B cell (primary cell): ENCODE results near the gene RNPEPL1. TPM values are rescaled to one million over a fixed set of nuclear protein-coding genes. Genes with fewer than 3 reads are reported as not detected.
A peak's percentile ranks its signal among the peaks of the same experiment; 100 is the strongest.

Experiments used
- ATAC-seq: fragments of 200-7000 bp; cut with Tn5 transposase; one replicate; pipeline ENCODE4 v1.10.0; 2021; ENCODE audit warnings: low read depth, mild to moderate bottlenecking, moderate number of reproducible peaks, moderate library complexity
- CTCF ChIA-PET: fragments of 350-600 bp; sonication (Branson Sonifier 250); formaldehyde crosslinking; loops from one replicate; lab custom pipeline; 2021; ENCODE audit warnings: antibody characterized with exemption, inconsistent platforms; lab: Charles Lee
- POLR2A ChIA-PET: fragments of 350-600 bp; sonication (Branson Sonifier 250); formaldehyde crosslinking; loops from one replicate; lab custom pipeline; 2021; ENCODE audit warnings: antibody characterized with exemption; lab: Charles Lee
- DNase-seq: peaks from one replicate; pipeline ENCODE4 v3.0.0; 2013
- H2AFZ ChIP-seq: 2 replicates; pipeline ENCODE4 v1.6.1; 2012; ENCODE audit warnings: mild to moderate bottlenecking, low read depth, low read length; ENCODE audit not compliant: insufficient read depth, poor library complexity, severe bottlenecking
- H3K27ac ChIP-seq, 2 donors: 1 replicate in 1 of 2; 2 replicates in 1 of 2; pipeline ENCODE4 v1.5.1; 2012 to 2013; ENCODE audit warnings: low read length in 2 of 2, mild to moderate bottlenecking in 2 of 2, moderate library complexity in 1 of 2
- H3K27me3 ChIP-seq, 4 experiments: fragments of 200-600 bp in 1 of 4; sonication (generic) in 1 of 4; replicated peaks in 1 of 4; 1 replicate in 2 of 4; 2 replicates in 2 of 4; pipeline versions ENCODE4 v1.6.1 to v1.7.0; 2013 to 2016; ENCODE audit warnings: low read length in 3 of 4, mild to moderate bottlenecking in 2 of 4, mixed read lengths in 1 of 4, moderate library complexity in 1 of 4; ENCODE audit not compliant: insufficient read depth in 4 of 4, control insufficient read depth in 3 of 4; ENCODE audit errors: control extremely low read depth in 1 of 4
- H3K36me3 ChIP-seq, 2 experiments: replicated peaks in 1 of 2; 1 replicate in 1 of 2; 2 replicates in 1 of 2; pipeline versions ENCODE4 v1.6.1 to v1.7.1; 2013; ENCODE audit warnings: low read length in 1 of 2; ENCODE audit not compliant: insufficient read depth in 2 of 2, control insufficient read depth in 1 of 2; ENCODE audit errors: control extremely low read depth in 1 of 2, extremely low read depth in 1 of 2
- H3K4me1 ChIP-seq, 2 donors: fragments of 200-600 bp in 1 of 2; sonication (generic) in 1 of 2; 1 replicate in 1 of 2; 2 replicates in 1 of 2; pipeline versions ENCODE4 v1.5.1 to v1.6.1; 2013 to 2017; ENCODE audit warnings: low read length in 2 of 2; ENCODE audit not compliant: control insufficient read depth in 2 of 2, insufficient read depth in 2 of 2
- H3K4me2 ChIP-seq: replicated peaks from 2 replicates; pipeline ENCODE3; 2012; ENCODE audit warnings: mild to moderate bottlenecking, low read depth, low read length; ENCODE audit not compliant: poor library complexity, severe bottlenecking
- H3K4me3 ChIP-seq, 5 experiments: fragments of 200-600 bp in 1 of 5; sonication (generic) in 1 of 5; 1 replicate in 3 of 5; 2 replicates in 2 of 5; pipeline versions ENCODE4 v1.5.1 to v1.7.0; 2011 to 2016; ENCODE audit warnings: low read length in 4 of 5, mild to moderate bottlenecking in 4 of 5, low read depth in 2 of 5, control low read depth in 1 of 5, moderate library complexity in 1 of 5; ENCODE audit not compliant: insufficient read depth in 1 of 5; ENCODE audit errors: control extremely low read depth in 1 of 5, extremely low read depth in 1 of 5
- H3K79me2 ChIP-seq: fragments of 200-600 bp; sonication (generic); one replicate; pipeline ENCODE4 v1.6.0; 2016; ENCODE audit warnings: low read length; ENCODE audit not compliant: control insufficient read depth, insufficient read depth
- H3K9ac ChIP-seq: fragments of 200-600 bp; sonication (generic); 2 replicates; pipeline ENCODE4 v1.6.1; 2017; ENCODE audit warnings: mild to moderate bottlenecking, low read length, moderate library complexity
- H3K9me3 ChIP-seq, 3 donors: one replicate each; pipeline versions ENCODE4 v1.6.1 to v1.7.1; 2013; ENCODE audit warnings: low read length in 2 of 3; ENCODE audit not compliant: control insufficient read depth in 2 of 3, insufficient read depth in 1 of 3; ENCODE audit errors: control extremely low read depth in 1 of 3
- H4K20me1 ChIP-seq: 2 replicates; pipeline ENCODE4 v1.6.0; 2012; ENCODE audit warnings: mild to moderate bottlenecking, low read length; ENCODE audit not compliant: insufficient read depth, control insufficient read depth, poor library complexity, severe bottlenecking
- H3K27ac Mint-ChIP-seq: one replicate; pipeline ENCODE4 v1.8.0; 2021; ENCODE audit warnings: mixed read lengths
- H3K27me3 Mint-ChIP-seq: one replicate; pipeline ENCODE4 v1.8.0; 2021; ENCODE audit warnings: mixed read lengths
- H3K4me1 Mint-ChIP-seq: one replicate; pipeline ENCODE4 v1.8.0; 2021; ENCODE audit warnings: mixed read lengths
- H3K4me3 Mint-ChIP-seq: one replicate; pipeline ENCODE4 v1.8.0; 2021; ENCODE audit warnings: mixed read lengths
- H3K9me3 Mint-ChIP-seq: one replicate; pipeline ENCODE4 v1.8.0; 2022; ENCODE audit warnings: mixed read lengths; ENCODE audit not compliant: insufficient read depth
- CTCF ChIP-seq: fragments of 200-600 bp; IDR thresholded peaks from one replicate; pipeline ENCODE4 v1.8.0; 2022; ENCODE audit warnings: antibody characterized with exemption, mild to moderate bottlenecking
- EZH2 ChIP-seq: IDR thresholded peaks from 2 replicates; pipeline ENCODE4 v1.6.1; 2012; ENCODE audit warnings: borderline replicate concordance, low read depth, mild to moderate bottlenecking, moderate library complexity, low read length; ENCODE audit not compliant: insufficient read depth, poor library complexity, severe bottlenecking
- WGBS: methylation state at CpG from one replicate; pipeline ENCODE4 v1.1.5; 2013; ENCODE audit warnings: missing lambda C conversion rate; ENCODE audit not compliant: insufficient coverage; 5-methylcytosine and 5-hydroxymethylcytosine counted together
- intact Hi-C: fragments of 100-400 bp; cut with micrococcal nuclease; formaldehyde crosslinking; loops from one replicate; pipeline ENCODE4 v1.10.0; 2022
- polyA plus RNA-seq: library from polyadenylated mRNA; depleted of rRNA; stranded (reverse); fragments of >200 nt; gene quantifications from 2 replicates; pipeline ENCODE4 v1.2.3, GENCODE V29; 2012
- total RNA-seq, 2 donors: library from RNA; stranded (reverse); fragments of 120-200 nt in 1 of 2; gene quantifications; 1 replicate in 1 of 2; 2 replicates in 1 of 2; pipeline versions ENCODE4 v1.2.3 to v1.2.4, GENCODE V29; 2013 to 2022

The RNPEPL1 gene
- total and polyA plus RNA-seq, 2 donors (not counting 1 experiment from before 2014, with no cell fraction given) = 103 to 109 TPM

GRCh38 chr2:240620149-240620731 is 52.0 kb downstream of the RNPEPL1 start:
- Mint-ChIP-seq H3K4me1 (peaks cover 10% of the 10 kb centered on the region), H3K27ac (no peak overlapping the region), H3K27me3 (peaks cover 14% of the 10 kb centered on the region), H3K4me3 (no peak overlapping the region), H3K9me3 (no peaks in the 10 kb centered on the region)
- H3K4me3 ChIP-seq = peak overlapping the region in 1 of 5 experiments; percentile 35
- ChIA-PET POLR2A (no interaction called here), CTCF (no interaction called here)
- no peak overlapping the region for H3K27ac ChIP-seq
- peaks cover 0 to 8% (median 3%) of the 10 kb centered on the region in 4 experiments for H3K27me3 ChIP-seq
- no peak overlapping the region for H3K9ac ChIP-seq
- H3K4me2 ChIP-seq = peak overlapping the region; percentile 67
- intact Hi-C loops = no loop called here
- H2AFZ ChIP-seq = no peak overlapping the region
- TF ChIP-seq EZH2 = no peak
- TF ChIP-seq CTCF = no peak
- no peaks in the 10 kb centered on the region for H3K79me2 ChIP-seq
- H3K4me1 ChIP-seq = peaks cover 35 to 43% of the 10 kb centered on the region in 2 donors
- no peaks in the 10 kb centered on the region for H3K36me3 ChIP-seq
- DNase-seq (no peak), ATAC-seq (no peak)
- peaks cover 0 to 20% (median 6%) of the 10 kb centered on the region in 3 donors for H3K9me3 ChIP-seq
- no peaks in the 10 kb centered on the region for H4K20me1 ChIP-seq
- WGBS = 90% methylated on average over 11 of the region's 13 CpGs

- peak overlapping the region in 1 of 5 experiments; percentile 35 for H3K4me3 ChIP-seq
- peak overlapping the region; percentile 29 for H3K9ac ChIP-seq
- Mint-ChIP-seq H3K4me1 (peaks cover 11% of the 10 kb centered on the region), H3K4me3 (no peak overlapping the region), H3K27ac (no peak overlapping the region), H3K9me3 (no peaks in the 10 kb centered on the region), H3K27me3 (peaks cover 15% of the 10 kb centered on the region)
- DNase-seq (peak; percentile 37), ATAC-seq (no peak)
- TF ChIP-seq CTCF (no peak), EZH2 (no peak)
- intact Hi-C loops = no loop called here
- H3K36me3 ChIP-seq = no peaks in the 10 kb centered on the region
- peaks cover 41 to 48% of the 10 kb centered on the region in 2 donors for H3K4me1 ChIP-seq
- peaks cover 0 to 20% (median 6%) of the 10 kb centered on the region in 3 donors for H3K9me3 ChIP-seq
- peaks cover 0 to 10% (median 3%) of the 10 kb centered on the region in 4 experiments for H3K27me3 ChIP-seq
- no peak overlapping the region for H3K27ac ChIP-seq
- H4K20me1 ChIP-seq = no peaks in the 10 kb centered on the region
- H3K4me2 ChIP-seq = peak overlapping the region; percentile 67
- POLR2A ChIA-PET = no interaction called here
- H2AFZ ChIP-seq = no peak overlapping the region
- 89% methylated on average over 1 of the region's 7 CpGs for WGBS
- no peaks in the 10 kb centered on the region for H3K79me2 ChIP-seq
- CTCF ChIA-PET = no interaction called here
Measured at GRCh38 chr2:240620859-240621258, 52.6 kb downstream of the RNPEPL1 start.
